NT2/D1 (cell line): ENCODE measurements around the gene SF3B5.

ENCODE experiments used
- DNase-seq: peaks from one replicate; pipeline ENCODE4 v3.0.0-alpha.2; 2011; ENCODE audit warnings: low read depth, low spot score
- H3K27me3 ChIP-seq: 2 replicates; pipeline ENCODE4 v1.6.0; 2011; ENCODE audit warnings: mild to moderate bottlenecking; ENCODE audit not compliant: insufficient read length, insufficient read depth
- H3K36me3 ChIP-seq: 2 replicates; pipeline ENCODE4 v1.6.1; 2011; ENCODE audit warnings: mild to moderate bottlenecking, low read length, mixed read lengths; ENCODE audit not compliant: insufficient read depth, insufficient read length
- H3K4me1 ChIP-seq: 2 replicates; pipeline ENCODE4 v1.5.1; 2011; ENCODE audit not compliant: insufficient read depth, insufficient read length
- H3K4me3 ChIP-seq: 2 replicates; pipeline ENCODE4 v1.5.1; 2011; ENCODE audit warnings: low read depth; ENCODE audit not compliant: insufficient read length
- H3K9ac ChIP-seq: 2 replicates; pipeline ENCODE4 v1.6.0; 2011; ENCODE audit warnings: low read depth; ENCODE audit not compliant: insufficient read length
- H3K9me3 ChIP-seq: 2 replicates; pipeline ENCODE4 v1.5.1; 2011; ENCODE audit warnings: mild to moderate bottlenecking, low read length; ENCODE audit not compliant: insufficient read depth
- SUZ12 ChIP-seq: IDR thresholded peaks from 2 replicates; pipeline ENCODE4 v1.6.1; 2011; ENCODE audit not compliant: insufficient read length, insufficient read depth; ENCODE audit errors: extremely low read depth
- YY1 ChIP-seq: IDR thresholded peaks from 2 replicates; pipeline ENCODE4 v1.6.1; 2011; ENCODE audit not compliant: insufficient read length, insufficient read depth
- ZNF274 ChIP-seq: IDR thresholded peaks from 2 replicates; pipeline ENCODE4 v1.6.1; 2011; ENCODE audit warnings: mild to moderate bottlenecking, low read depth, low read length

The SF3B5 gene

GRCh38 chr6:144075187-144075586 is 20.2 kb downstream of the SF3B5 start:
- Histone ChIP-seq H3K4me1 (no peaks in the 10 kb centered on the region), H3K9me3 (no peaks in the 10 kb centered on the region), H3K9ac (no peak overlapping the region), H3K27me3 (no peaks in the 10 kb centered on the region), H3K36me3 (no peaks in the 10 kb centered on the region), H3K4me3 (no peak overlapping the region)
- no peak for TF ChIP-seq YY1
- no peak for TF ChIP-seq ZNF274
- TF ChIP-seq SUZ12: no peak
- no peak for DNase-seq

GRCh38 chr6:144073024-144073423 is 22.3 kb downstream of the SF3B5 start:
- no peaks in the 10 kb centered on the region for H3K4me1 ChIP-seq
- H3K9me3 ChIP-seq: no peaks in the 10 kb centered on the region
- no peak for TF ChIP-seq YY1
- no peak for TF ChIP-seq SUZ12
- no peak for TF ChIP-seq ZNF274

GRCh38 chr6:144069506-144069905 is 25.9 kb downstream of the SF3B5 start:
- Histone ChIP-seq H3K27me3 (peaks cover 34% of the 10 kb centered on the region), H3K9ac (no peak overlapping the region), H3K4me3 (no peak overlapping the region), H3K36me3 (no peaks in the 10 kb centered on the region), H3K9me3 (no peaks in the 10 kb centered on the region), H3K4me1 (no peaks in the 10 kb centered on the region)
- TF ChIP-seq ZNF274 (no peak), SUZ12 (no peak), YY1 (no peak)
- no peak for DNase-seq

More at GRCh38 chr6:144073024-144073423, 22.3 kb downstream of the SF3B5 start:
- Histone ChIP-seq H3K27me3 (peaks cover under 1% of the 10 kb centered on the region), H3K4me3 (no peak overlapping the region), H3K9ac (no peak overlapping the region), H3K36me3 (no peaks in the 10 kb centered on the region)
- DNase-seq: no peak

GRCh38 chr6:144068794-144069193 is 26.6 kb downstream of the SF3B5 start:
- no peaks in the 10 kb centered on the region for H3K36me3 ChIP-seq
- H3K4me1 ChIP-seq: no peaks in the 10 kb centered on the region
- no peaks in the 10 kb centered on the region for H3K9me3 ChIP-seq
- no peak overlapping the region for H3K4me3 ChIP-seq
- H3K9ac ChIP-seq: no peak overlapping the region
- peaks cover 41% of the 10 kb centered on the region for H3K27me3 ChIP-seq
- TF ChIP-seq YY1 (no peak), ZNF274 (no peak), SUZ12 (no peak)
- DNase-seq: no peak

- peaks cover 57% of the 10 kb centered on the region for H3K27me3 ChIP-seq
- H3K4me3 ChIP-seq: no peak overlapping the region
Observed at GRCh38 chr6:144066741-144067484, 28.5 kb downstream of the SF3B5 start.

GRCh38 chr6:144066255-144066654 is 29.1 kb downstream of the SF3B5 start:
- H3K9me3 ChIP-seq: no peaks in the 10 kb centered on the region
- peaks cover 57% of the 10 kb centered on the region for H3K27me3 ChIP-seq
- no peaks in the 10 kb centered on the region for H3K36me3 ChIP-seq
- H3K4me1 ChIP-seq: peaks cover 2% of the 10 kb centered on the region
- H3K4me3 ChIP-seq: no peak overlapping the region
- no peak overlapping the region for H3K9ac ChIP-seq
- TF ChIP-seq SUZ12: no peak
- TF ChIP-seq ZNF274: no peak
- no peak for TF ChIP-seq YY1
- no peak for DNase-seq

More at GRCh38 chr6:144066741-144067484, 28.5 kb downstream of the SF3B5 start:
- DNase-seq: no peak
- TF ChIP-seq YY1 (no peak), SUZ12 (no peak), ZNF274 (no peak)
- H3K4me1 ChIP-seq: peaks cover 2% of the 10 kb centered on the region
- H3K9me3 ChIP-seq: no peaks in the 10 kb centered on the region
- H3K9ac ChIP-seq: no peak overlapping the region
- H3K36me3 ChIP-seq: no peaks in the 10 kb centered on the region

GRCh38 chr6:144065213-144065660 is 30.1 kb downstream of the SF3B5 start:
- H3K27me3 ChIP-seq: peaks cover 57% of the 10 kb centered on the region
- H3K4me1 ChIP-seq: peaks cover 2% of the 10 kb centered on the region
- H3K4me3 ChIP-seq: no peak overlapping the region
- no peak overlapping the region for H3K9ac ChIP-seq
- no peak for DNase-seq
- no peaks in the 10 kb centered on the region for H3K9me3 ChIP-seq
- no peaks in the 10 kb centered on the region for H3K36me3 ChIP-seq
- no peak for TF ChIP-seq SUZ12
- no peak for TF ChIP-seq YY1
- no peak for TF ChIP-seq ZNF274
